Lower lobe of right lung (tissue), 2 donors: ENCODE data around the gene ALX3. TPM values are rescaled to one million over a fixed set of nuclear protein-coding genes. Genes with fewer than 3 reads are reported as not detected.

Experiments used
- ATAC-seq, 2 donors: fragments of 200-7000 bp; cut with Tn5 transposase; one replicate each; pipeline ENCODE4 v1.9.1; 2020 to 2022; ENCODE audit warnings: mild to moderate bottlenecking in 2 of 2, moderate library complexity in 2 of 2
- DNase-seq: peaks from one replicate; pipeline ENCODE4 v3.0.0-alpha.2; 2020
- H3K27ac ChIP-seq: fragments of 200-600 bp; one replicate; pipeline ENCODE4 v1.8.0; 2022
- H3K27me3 ChIP-seq: fragments of 200-600 bp; one replicate; pipeline ENCODE4 v1.8.0; 2022; ENCODE audit warnings: low read depth
- H3K36me3 ChIP-seq: fragments of 200-600 bp; one replicate; pipeline ENCODE4 v1.8.0; 2022; ENCODE audit warnings: mild to moderate bottlenecking
- H3K4me1 ChIP-seq: fragments of 200-600 bp; one replicate; pipeline ENCODE4 v1.8.0; 2022
- H3K4me3 ChIP-seq: fragments of 200-600 bp; one replicate; pipeline ENCODE4 v1.8.0; 2022; ENCODE audit warnings: mild to moderate bottlenecking
- H3K9me3 ChIP-seq: fragments of 200-600 bp; one replicate; pipeline ENCODE4 v1.8.0; 2022
- CTCF ChIP-seq: fragments of 200-600 bp; IDR thresholded peaks from one replicate; pipeline ENCODE4 v1.8.0; 2022; ENCODE audit warnings: antibody characterized with exemption, mild to moderate bottlenecking
- intact Hi-C: fragments of 100-400 bp; cut with DNase I; formaldehyde crosslinking; loops from one replicate; pipeline ENCODE4 v1.11.0; 2022
- total RNA-seq: library from RNA; stranded (reverse); fragmentation: NEBNext Ultra II Directional; extraction: Animal tissue kit (Norgen Biotek cat#: 25700); gene quantifications from one replicate; pipeline ENCODE4 v1.2.1, GENCODE V29; 2021
- donor health status: DM: no; HTN: yes; CAD: no; lungs with severe emphysema.

The ALX3 gene
- total RNA-seq, 1 donor from 2014 or later = not detected

GRCh38 chr1:110094931-110095654, 24.6 kb upstream of the ALX3 start:
- no peak for ATAC-seq
- H3K27me3 ChIP-seq = peaks cover 26% of the 10 kb centered on the region
- H3K9me3 ChIP-seq = no peaks in the 10 kb centered on the region
- H3K4me1 ChIP-seq = no peaks in the 10 kb centered on the region
- H3K36me3 ChIP-seq = no peaks in the 10 kb centered on the region
- H3K27ac ChIP-seq = no peak overlapping the region
- H3K4me3 ChIP-seq = no peak overlapping the region
- no peak for TF ChIP-seq CTCF
- no peak for DNase-seq
- intact Hi-C loops = no loop called here

- DNase-seq = no peak
- ATAC-seq = no peak
- no peak for TF ChIP-seq CTCF
Observed at GRCh38 chr1:110092991-110093390, 22.5 kb upstream of the ALX3 start.

GRCh38 chr1:110091791-110092190, 21.3 kb upstream of the ALX3 start:
- H3K9me3 ChIP-seq = no peaks in the 10 kb centered on the region
- no peak for TF ChIP-seq CTCF
- peaks cover 19% of the 10 kb centered on the region for H3K27me3 ChIP-seq
- intact Hi-C loops = no loop called here
- no peak overlapping the region for H3K27ac ChIP-seq
- H3K4me1 ChIP-seq = no peaks in the 10 kb centered on the region
- ATAC-seq = no peak
- no peak overlapping the region for H3K4me3 ChIP-seq
- no peaks in the 10 kb centered on the region for H3K36me3 ChIP-seq
- no peak for DNase-seq

More at GRCh38 chr1:110092991-110093390, 22.5 kb upstream of the ALX3 start:
- H3K36me3 ChIP-seq = no peaks in the 10 kb centered on the region
- no peak overlapping the region for H3K27ac ChIP-seq
- H3K4me1 ChIP-seq = no peaks in the 10 kb centered on the region
- H3K9me3 ChIP-seq = no peaks in the 10 kb centered on the region
- no peak overlapping the region for H3K4me3 ChIP-seq
- H3K27me3 ChIP-seq = peaks cover 26% of the 10 kb centered on the region
- intact Hi-C loops = no loop called here

- intact Hi-C loops = no loop called here
- H3K9me3 ChIP-seq = no peaks in the 10 kb centered on the region
- no peak overlapping the region for H3K27ac ChIP-seq
- no peaks in the 10 kb centered on the region for H3K36me3 ChIP-seq
- peaks cover 19% of the 10 kb centered on the region for H3K27me3 ChIP-seq
- ATAC-seq = no peak
- H3K4me1 ChIP-seq = no peaks in the 10 kb centered on the region
- H3K4me3 ChIP-seq = no peak overlapping the region
- no peak for DNase-seq
- TF ChIP-seq CTCF = no peak
Observed at GRCh38 chr1:110091381-110091780, 20.9 kb upstream of the ALX3 start.

GRCh38 chr1:110089561-110090275, 19.2 kb upstream of the ALX3 start:
- intact Hi-C loops = no loop called here

More at GRCh38 chr1:110089561-110090275, 19.2 kb upstream of the ALX3 start:
- TF ChIP-seq CTCF = no peak
- Histone ChIP-seq H3K9me3 (no peaks in the 10 kb centered on the region), H3K36me3 (no peaks in the 10 kb centered on the region), H3K4me1 (peaks cover 5% of the 10 kb centered on the region), H3K4me3 (no peak overlapping the region), H3K27me3 (peaks cover 15% of the 10 kb centered on the region), H3K27ac (no peak overlapping the region)
- no peak for ATAC-seq
- DNase-seq = no peak
